Ishikawa (cell line): ENCODE data around the gene DRC3.

Experiments used
- CREB1 ChIP-seq: IDR thresholded peaks from 2 replicates; pipeline ENCODE4 v1.6.1; 2012; ENCODE audit warnings: low read depth
- EP300 ChIP-seq: IDR thresholded peaks from 2 replicates; pipeline ENCODE4 v1.6.1; 2012; ENCODE audit warnings: borderline replicate concordance
- FOXM1 ChIP-seq: IDR thresholded peaks from 2 replicates; pipeline ENCODE4 v1.6.1; 2012; ENCODE audit warnings: low read depth, borderline replicate concordance
- MAX ChIP-seq: IDR thresholded peaks from 2 replicates; pipeline ENCODE4 v1.6.1; 2012
- RAD21 ChIP-seq: IDR thresholded peaks from 2 replicates; pipeline ENCODE4 v1.6.1; 2012; ENCODE audit warnings: low read depth
- REST ChIP-seq: IDR thresholded peaks from 2 replicates; pipeline ENCODE4 v1.6.1; 2012; ENCODE audit warnings: low read depth, mild to moderate bottlenecking
- TAF1 ChIP-seq: IDR thresholded peaks from 2 replicates; pipeline ENCODE4 v1.6.1; 2012; ENCODE audit warnings: low read depth, mild to moderate bottlenecking
- TCF12 ChIP-seq: IDR thresholded peaks from 2 replicates; pipeline ENCODE4 v1.6.1; 2012; ENCODE audit warnings: low read depth

- TF ChIP-seq REST (no peak), RAD21 (no peak), TAF1 (no peak), FOXM1 (no peak), MAX (no peak), EP300 (no peak), TCF12 (no peak), CREB1 (no peak)
Measured at GRCh38 chr17:17931159-17931558, 41.5 kb upstream of the DRC3 start.
